IMR-90 (cell line): ENCODE data around the gene PARVG. TPM values are rescaled to one million over a fixed set of nuclear protein-coding genes. Genes with fewer than 3 reads are reported as not detected.

Experiments
- ATAC-seq: fragments of 200-7000 bp; cut with Tn5 transposase; 2 replicates; pipeline ENCODE4 v1.9.1; 2020; ENCODE audit warnings: low read depth, mild to moderate bottlenecking, moderate library complexity
- BruUV-seq: library from RNA; stranded (reverse); fragments of 400-500 nt; replicated peaks from 2 replicates; lab custom pipeline; 2021; lab: Mats Ljungman, UMichigan
- CTCF ChIA-PET: fragments of 300-600 bp; formaldehyde crosslinking; extraction: SDS; loops from one replicate; lab custom pipeline; 2021; ENCODE audit warnings: antibody characterized with exemption; lab: Yijun Ruan, JAX
- POLR2A ChIA-PET: fragments of 300-600 bp; sonication (Branson Sonifier 250); formaldehyde crosslinking; loops from one replicate; lab custom pipeline; 2022; ENCODE audit warnings: antibody characterized with exemption; ENCODE audit not compliant: unreplicated experiment; lab: Charles Lee
- DNase-seq: peaks from one replicate; pipeline ENCODE4 v3.0.0; 2013
- H2AFZ ChIP-seq: replicated peaks from 2 replicates; pipeline ENCODE3; 2013; ENCODE audit warnings: low read length, mild to moderate bottlenecking; ENCODE audit not compliant: poor library complexity
- H2AK5ac ChIP-seq: 2 replicates; pipeline ENCODE4 v1.6.1; 2013; ENCODE audit warnings: low read depth, low read length, inconsistent platforms
- H2AK9ac ChIP-seq: replicated peaks from 2 replicates; pipeline ENCODE3; 2013; ENCODE audit warnings: mild to moderate bottlenecking, low read depth, low read length, moderate library complexity; ENCODE audit not compliant: poor library complexity
- H2BK120ac ChIP-seq: 2 replicates; pipeline ENCODE4 v1.6.1; 2013; ENCODE audit warnings: low read depth, low read length, inconsistent platforms
- H2BK15ac ChIP-seq: 3 replicates; pipeline ENCODE4 v1.6.1; 2013; ENCODE audit warnings: low read depth, low read length, inconsistent platforms
- H2BK20ac ChIP-seq: 2 replicates; pipeline ENCODE4 v1.6.1; 2013; ENCODE audit warnings: low read depth, mild to moderate bottlenecking, inconsistent platforms, low read length, moderate library complexity
- H2BK5ac ChIP-seq: 2 replicates; pipeline ENCODE4 v1.6.1; 2013; ENCODE audit warnings: mild to moderate bottlenecking, low read depth, low read length, inconsistent platforms; ENCODE audit not compliant: poor library complexity, severe bottlenecking
- H3K14ac ChIP-seq: replicated peaks from 2 replicates; pipeline ENCODE4 v1.6.1; 2013; ENCODE audit warnings: low read depth, low read length, inconsistent platforms
- H3K18ac ChIP-seq: 2 replicates; pipeline ENCODE4 v1.6.1; 2013; ENCODE audit warnings: low read depth, low read length, control low read depth
- H3K23ac ChIP-seq: 2 replicates; pipeline ENCODE4 v1.6.1; 2013; ENCODE audit warnings: low read depth, low read length, inconsistent platforms
- H3K27ac ChIP-seq: 2 replicates; pipeline ENCODE4 v1.5.1; 2013; ENCODE audit warnings: mild to moderate bottlenecking, control low read depth, low read length; ENCODE audit not compliant: insufficient read depth
- H3K27me3 ChIP-seq: 2 replicates; pipeline ENCODE4 v1.6.1; 2013; ENCODE audit warnings: low read length; ENCODE audit not compliant: control insufficient read depth, insufficient read depth
- H3K36me3 ChIP-seq: 2 replicates; pipeline ENCODE4 v1.6.1; 2013; ENCODE audit warnings: low read length, mixed read lengths; ENCODE audit not compliant: control insufficient read depth, insufficient read depth
- H3K4ac ChIP-seq: 2 replicates; pipeline ENCODE4 v1.6.1; 2013; ENCODE audit warnings: low read depth, low read length, inconsistent platforms
- H3K4me1 ChIP-seq: 2 replicates; pipeline ENCODE4 v1.6.1; 2013; ENCODE audit warnings: low read length, mixed read lengths; ENCODE audit not compliant: control insufficient read depth, insufficient read depth
- H3K4me2 ChIP-seq: 2 replicates; pipeline ENCODE4 v1.6.1; 2013; ENCODE audit warnings: low read depth, mild to moderate bottlenecking, control low read depth, low read length, moderate library complexity
- H3K4me3 ChIP-seq: 2 replicates; pipeline ENCODE4 v1.5.1; 2013; ENCODE audit warnings: low read depth, mild to moderate bottlenecking, control low read depth, low read length, moderate library complexity; ENCODE audit not compliant: insufficient read depth
- H3K56ac ChIP-seq: 2 replicates; pipeline ENCODE4 v1.6.1; 2013; ENCODE audit warnings: low read length, inconsistent platforms; ENCODE audit not compliant: insufficient read depth; ENCODE audit errors: extremely low read depth
- H3K79me1 ChIP-seq, 2 experiments: 2 replicates each; pipeline ENCODE4 v1.6.1; 2013; ENCODE audit warnings: low read length in 2 of 2, inconsistent platforms in 1 of 2, low read depth in 1 of 2
- H3K9ac ChIP-seq: 2 replicates; pipeline ENCODE4 v1.6.1; 2013; ENCODE audit warnings: low read depth, low read length, control low read depth
- H3K9me1 ChIP-seq: 2 replicates; pipeline ENCODE4 v1.6.1; 2013; ENCODE audit warnings: low read length, inconsistent platforms; ENCODE audit not compliant: insufficient read depth
- H3K9me3 ChIP-seq: 2 replicates; pipeline ENCODE4 v1.6.1; 2013; ENCODE audit warnings: low read length; ENCODE audit not compliant: control insufficient read depth, insufficient read depth
- H4K20me1 ChIP-seq: 2 replicates; pipeline ENCODE4 v1.6.1; 2013; ENCODE audit warnings: low read length, inconsistent platforms; ENCODE audit not compliant: insufficient read depth
- H4K5ac ChIP-seq: 2 replicates; pipeline ENCODE4 v1.6.1; 2013; ENCODE audit warnings: mild to moderate bottlenecking, low read depth, low read length, control low read depth
- H4K8ac ChIP-seq, 2 experiments: 2 replicates each; pipeline ENCODE4 v1.6.1; 2013; ENCODE audit warnings: low read depth in 2 of 2, low read length in 2 of 2, control low read depth in 1 of 2, inconsistent platforms in 1 of 2
- H4K91ac ChIP-seq: 2 replicates; pipeline ENCODE4 v1.6.1; 2013; ENCODE audit warnings: low read depth, low read length, inconsistent platforms; ENCODE audit not compliant: insufficient read depth
- CTCF ChIP-seq: conservative IDR thresholded peaks from 2 replicates; pipeline ENCODE4 v1.5.1; 2012; ENCODE audit warnings: mild to moderate bottlenecking, low read depth, low read length, improper control_type of control experiment
- RAD21 ChIP-seq: IDR thresholded peaks from 2 replicates; pipeline ENCODE4 v1.6.1; 2012; ENCODE audit warnings: low read length, improper control_type of control experiment
- WGBS, 2 experiments: methylation state at CpG; one replicate each; pipeline versions ENCODE4 v1.1.5 to v1.1.7; 2013; ENCODE audit warnings: missing lambda C conversion rate in 2 of 2; ENCODE audit not compliant: insufficient read length in 1 of 2; ENCODE audit errors: extremely low coverage in 2 of 2; 5-methylcytosine and 5-hydroxymethylcytosine counted together
- dilution Hi-C: fragments of 300-500 bp; cut with HindIII; formaldehyde crosslinking; loops from one replicate; pipeline ENCODE4 v1.14.3; 2018; ENCODE audit warnings: low sequenced_read_pairs; ENCODE audit not compliant: unreplicated experiment
- in situ Hi-C: fragments of 300-500 bp; cut with MboI; formaldehyde crosslinking; loops from 3 replicates; pipeline ENCODE4 v1.14.3; 2019; ENCODE audit warnings: low sequenced_read_pairs, inconsistent platforms, mixed read lengths
- intact Hi-C: fragments of 100-400 bp; cut with micrococcal nuclease; formaldehyde crosslinking; loops from 2 replicates; pipeline ENCODE4 v1.10.0; 2022
- polyA plus RNA-seq, 3 experiments: library from polyadenylated mRNA; depleted of rRNA; stranded (reverse); fragments of >200 nt; gene quantifications; 2 replicates each; pipeline ENCODE4 v1.2.3, GENCODE V29; 2012; ENCODE audit warnings: low replicate concordance in 1 of 3
- total RNA-seq: library from RNA; depleted of rRNA; stranded (reverse); fragments of >200 nt; gene quantifications from 2 replicates; pipeline ENCODE4 v1.2.3, GENCODE V29; 2012

The PARVG gene
- total and polyA plus RNA-seq, 2 of the 4 experiments (the other 2 are of a cell fraction): not detected

DNA sequence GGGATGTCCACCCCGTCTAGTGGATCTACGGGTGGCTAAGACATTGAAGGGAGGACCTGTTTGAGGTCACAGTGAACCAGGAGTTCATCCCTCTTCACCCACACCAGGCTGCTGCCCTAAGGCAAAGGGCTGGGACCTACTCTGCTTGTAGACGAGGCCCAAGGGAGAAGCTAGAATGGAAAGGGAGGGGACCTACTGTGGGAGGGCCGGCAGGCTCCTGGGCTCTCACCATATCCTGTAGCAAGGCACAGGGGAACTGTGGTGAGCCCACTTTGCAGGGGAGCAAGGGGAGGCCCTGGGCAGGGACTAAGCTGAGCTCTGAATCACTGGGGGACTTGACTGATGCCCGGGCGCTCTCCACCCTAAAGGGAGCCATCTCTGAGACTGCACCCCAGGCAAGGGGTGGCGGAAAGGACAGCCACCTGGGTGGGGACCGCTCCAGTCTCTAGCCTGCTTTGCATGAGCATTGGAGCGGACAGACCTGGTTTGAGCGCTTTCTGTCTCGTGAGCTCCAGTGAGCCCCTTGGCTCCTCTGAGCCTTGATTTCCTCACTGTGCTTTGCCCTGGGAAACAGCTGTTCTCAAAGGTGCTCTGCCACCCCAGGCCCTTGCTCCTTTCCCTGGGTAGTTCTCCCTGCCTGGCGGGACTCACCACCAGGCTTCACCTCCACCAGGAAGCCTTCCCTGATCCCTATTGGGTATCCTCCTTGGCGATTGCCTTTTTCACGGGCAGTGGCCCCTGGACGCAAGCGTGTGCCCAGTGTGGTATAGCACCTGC is 24.2 kb downstream of the PARVG start (continued):
- TF ChIP-seq RAD21: no peak

DNA sequence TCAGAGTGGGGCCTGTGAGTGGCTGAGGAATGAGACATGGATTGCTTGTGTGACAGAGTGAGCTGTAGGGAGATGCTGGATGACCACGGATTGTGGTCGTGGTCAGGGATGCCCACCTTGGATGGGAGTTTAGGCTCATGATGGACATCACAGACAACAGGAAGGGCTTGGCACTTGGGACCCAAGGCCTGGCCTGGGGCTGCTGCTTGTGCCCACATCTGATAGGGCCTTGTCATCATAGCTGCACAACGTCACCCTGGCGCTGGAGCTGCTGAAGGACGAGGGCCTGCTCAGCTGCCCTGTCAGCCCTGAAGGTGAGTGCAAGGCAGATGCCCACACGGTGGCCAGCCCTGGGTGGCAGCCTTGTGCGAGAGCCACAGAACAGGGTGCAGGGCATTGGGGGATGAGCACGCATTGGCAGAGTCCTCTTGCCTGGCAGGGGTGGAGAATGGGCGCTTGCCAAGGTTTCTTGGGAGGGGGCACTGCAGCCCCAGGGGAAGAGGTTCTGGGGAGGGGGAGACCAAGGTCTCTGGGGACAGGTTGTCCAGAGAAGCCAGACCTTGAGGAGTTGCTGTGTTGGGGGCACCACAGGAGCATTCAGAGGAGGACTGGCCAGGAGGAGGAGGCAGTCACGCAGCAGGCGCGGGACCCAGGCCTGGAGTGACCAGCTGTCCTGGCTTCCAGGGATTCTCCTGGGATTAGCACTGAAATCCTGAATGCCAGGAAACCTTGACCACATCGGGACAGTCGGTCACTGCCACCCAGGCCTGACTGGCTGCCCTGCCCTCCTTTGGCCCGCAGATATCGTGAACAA is 25.0 kb downstream of the PARVG start:
- H3K27me3 ChIP-seq: no peaks in the 10 kb centered on the region; the same call in 1 of the 2 replicates
- H3K4me1 ChIP-seq: peaks cover 19% of the 10 kb centered on the region
- no peak overlapping the region for H2BK5ac ChIP-seq
- ChIA-PET POLR2A (no interaction called here), CTCF (no interaction called here)
- TF ChIP-seq CTCF: no peak
- no TSS peak for BruUV-seq
- H3K4ac ChIP-seq: no peak overlapping the region
- H3K14ac ChIP-seq: no peak overlapping the region
- dilution Hi-C loops (no loop called here), in situ Hi-C loops (no loop called here), intact Hi-C loops (no loop called here)
- no peak overlapping the region for H3K9ac ChIP-seq
- H2AFZ ChIP-seq: no peak overlapping the region
- H3K23ac ChIP-seq: no peak overlapping the region
- DNase-seq (no peak), ATAC-seq (no peak)
- H3K9me1 ChIP-seq: peaks cover 10% of the 10 kb centered on the region
- H4K5ac ChIP-seq: no peak overlapping the region
- 92% methylated on average over 12 of the region's 16 CpGs; no CpG with 5 or more reads in 1 of the 2 experiments for WGBS, 2 experiments
- H4K20me1 ChIP-seq: no peaks in the 10 kb centered on the region
- no peak overlapping the region for H4K91ac ChIP-seq
- H3K56ac ChIP-seq: no peak overlapping the region
- H3K4me2 ChIP-seq: no peak overlapping the region
- H3K18ac ChIP-seq: no peak overlapping the region
- no peaks in the 10 kb centered on the region for H3K36me3 ChIP-seq
- H3K9me3 ChIP-seq: peaks cover 5% of the 10 kb centered on the region; the same call in 1 of the 2 replicates
- H2AK9ac ChIP-seq: no peak overlapping the region
- H2AK5ac ChIP-seq: no peak overlapping the region
- H4K8ac ChIP-seq: no peak overlapping the region
- H2BK15ac ChIP-seq: no peak overlapping the region
- H3K79me1 ChIP-seq: no peaks in the 10 kb centered on the region
- H3K4me3 ChIP-seq: no peak overlapping the region
- no peak overlapping the region for H2BK120ac ChIP-seq
- H3K27ac ChIP-seq: no peak overlapping the region
- H2BK20ac ChIP-seq: no peak overlapping the region
